GM21737 (cell line): ENCODE results near the gene PRDM9.
"Not testable (repeated sequence)": the region's sequence is repeated elsewhere in the genome, so short reads cannot be mapped to it uniquely, and the experiment has no call there.

Experiments
- ATAC-seq: cut with Tn5 transposase; IDR thresholded peaks from one replicate; pipeline ENCODE4 v1.9.1; 2021; ENCODE audit warnings: mild to moderate bottlenecking, moderate library complexity; ENCODE audit not compliant: unreplicated experiment

PRDM9 gene

GRCh38 chr5:23507278-23507685 is at the start of gene PRDM9:
PRDM9 (plus strand) TSS chr5:23507609; CDS start chr5:23509034, 1,425 bp downstream.
- ATAC-seq: no peak

- ATAC-seq: no peak
Measured at GRCh38 chr5:23457780-23458179, 49.6 kb upstream of the PRDM9 start.

- ATAC-seq: no peak
Measured at GRCh38 chr5:23459214-23459613, 48.2 kb upstream of the PRDM9 start.

- ATAC-seq: no peak
Measured at GRCh38 chr5:23461576-23461975, 45.8 kb upstream of the PRDM9 start.

- ATAC-seq: no peak
Measured at GRCh38 chr5:23466401-23466912, 41.0 kb upstream of the PRDM9 start.

GRCh38 chr5:23468658-23469057 is 38.8 kb upstream of the PRDM9 start:
- no peak for ATAC-seq

GRCh38 chr5:23473915-23474314 is 33.5 kb upstream of the PRDM9 start:
- no peak for ATAC-seq

- ATAC-seq: no peak
Measured at GRCh38 chr5:23474315-23474714, 33.1 kb upstream of the PRDM9 start.

- ATAC-seq: no peak
Measured at GRCh38 chr5:23476580-23476979, 30.8 kb upstream of the PRDM9 start.

- no peak for ATAC-seq
Measured at GRCh38 chr5:23482642-23483041, 24.8 kb upstream of the PRDM9 start.

- ATAC-seq: no peak
Measured at GRCh38 chr5:23483090-23483489, 24.3 kb upstream of the PRDM9 start.

GRCh38 chr5:23484096-23484495 is 23.3 kb upstream of the PRDM9 start:
- no peak for ATAC-seq

- ATAC-seq: not testable (repeated sequence)
Measured at GRCh38 chr5:23486227-23486626, 21.2 kb upstream of the PRDM9 start.

- ATAC-seq: no peak
Measured at GRCh38 chr5:23490993-23491392, 16.4 kb upstream of the PRDM9 start.

- no peak for ATAC-seq
Measured at GRCh38 chr5:23494558-23494957, 12.9 kb upstream of the PRDM9 start.

- ATAC-seq: no peak
Measured at GRCh38 chr5:23496576-23496975, 10.8 kb upstream of the PRDM9 start.

- ATAC-seq: no peak
Measured at GRCh38 chr5:23506329-23507236, 826 bp upstream of the PRDM9 start.

- not testable (repeated sequence) for ATAC-seq
Measured at GRCh38 chr5:23510434-23510833, 3.0 kb downstream of the PRDM9 start.

GRCh38 chr5:23522553-23522952 is 15.1 kb downstream of the PRDM9 start:
- ATAC-seq: no peak

GRCh38 chr5:23523031-23523430 is 15.6 kb downstream of the PRDM9 start:
- ATAC-seq: no peak

GRCh38 chr5:23523998-23524397 is 16.6 kb downstream of the PRDM9 start:
- no peak for ATAC-seq

- ATAC-seq: no peak
Measured at GRCh38 chr5:23525751-23526150, 18.3 kb downstream of the PRDM9 start.
